GM23338 (cell line): ENCODE data around the gene COTL1. TPM values are rescaled to one million over a fixed set of nuclear protein-coding genes. Genes with fewer than 3 reads are reported as not detected.

Experiments used
- ATAC-seq: fragments of 200-7000 bp; cut with Tn5 transposase; 3 replicates; pipeline ENCODE4 v1.9.1; 2020
- DNase-seq: peaks from one replicate; pipeline ENCODE4 v3.0.0-alpha.2; 2015; ENCODE audit warnings: low spot score
- H2AFZ ChIP-seq: fragments of 200-600 bp; sonication (generic); 2 replicates; pipeline ENCODE4 v1.8.0; 2016; ENCODE audit warnings: antibody characterized with exemption, mild to moderate bottlenecking, moderate library complexity
- H3F3A ChIP-seq: fragments of 200-600 bp; sonication (generic); replicated peaks from 2 replicates; pipeline ENCODE4 v1.8.0; 2017; ENCODE audit warnings: antibody characterized with exemption, mixed run types, low read depth
- H3K27ac ChIP-seq: fragments of 200-600 bp; sonication (generic); 2 replicates; pipeline ENCODE4 v1.6.1; 2016; ENCODE audit warnings: low read depth
- H3K27me3 ChIP-seq: fragments of 200-600 bp; sonication (generic); 2 replicates; pipeline ENCODE4 v1.8.0; 2016; ENCODE audit warnings: mild to moderate bottlenecking, mixed run types, moderate library complexity; ENCODE audit not compliant: insufficient read depth
- H3K36me3 ChIP-seq: fragments of 200-600 bp; sonication (generic); 2 replicates; pipeline ENCODE4 v1.8.0; 2016; ENCODE audit warnings: mild to moderate bottlenecking; ENCODE audit not compliant: insufficient read depth
- H3K4me1 ChIP-seq: fragments of 200-600 bp; sonication (generic); 2 replicates; pipeline ENCODE4 v1.8.0; 2016; ENCODE audit warnings: mild to moderate bottlenecking, moderate library complexity; ENCODE audit not compliant: insufficient read depth
- H3K4me2 ChIP-seq: fragments of 200-600 bp; sonication (generic); 2 replicates; pipeline ENCODE4 v1.7.1; 2017; ENCODE audit warnings: mixed run types
- H3K4me3 ChIP-seq: fragments of 200-600 bp; sonication (generic); 2 replicates; pipeline ENCODE4 v1.6.1; 2016; ENCODE audit warnings: mixed run types
- H3K79me2 ChIP-seq: fragments of 200-600 bp; sonication (generic); replicated peaks from 2 replicates; pipeline ENCODE4 v1.8.0; 2017; ENCODE audit warnings: mild to moderate bottlenecking; ENCODE audit not compliant: insufficient read depth
- H3K9me2 ChIP-seq: fragments of 200-600 bp; sonication (generic); 2 replicates; pipeline ENCODE4 v1.8.0; 2017; ENCODE audit not compliant: insufficient read depth
- H4K20me1 ChIP-seq: fragments of 200-600 bp; sonication (generic); replicated peaks from 2 replicates; pipeline ENCODE4 v1.8.0; 2017; ENCODE audit warnings: mild to moderate bottlenecking; ENCODE audit not compliant: insufficient read depth
- H3K27ac Mint-ChIP-seq: 2 replicates; pipeline ENCODE4 v1.8.0; 2020; ENCODE audit warnings: inconsistent platforms, mild to moderate bottlenecking, moderate library complexity, mixed read lengths
- H3K27me3 Mint-ChIP-seq: 3 replicates; pipeline ENCODE4 v1.8.0; 2022; ENCODE audit warnings: low read depth, mild to moderate bottlenecking, moderate library complexity, mixed read lengths, inconsistent platforms; ENCODE audit not compliant: insufficient read depth, poor library complexity
- H3K36me3 Mint-ChIP-seq: 3 replicates; pipeline ENCODE4 v1.8.0; 2021; ENCODE audit warnings: low read depth, mild to moderate bottlenecking, inconsistent platforms, moderate library complexity, mixed read lengths
- H3K4me1 Mint-ChIP-seq: 3 replicates; pipeline ENCODE4 v1.8.0; 2020; ENCODE audit warnings: mild to moderate bottlenecking, inconsistent platforms, mixed read lengths
- H3K4me3 Mint-ChIP-seq: 3 replicates; pipeline ENCODE4 v1.8.0; 2021; ENCODE audit warnings: moderate library complexity, mild to moderate bottlenecking, inconsistent platforms, mixed read lengths
- H3K9me3 Mint-ChIP-seq: 3 replicates; pipeline ENCODE4 v1.8.0; 2020; ENCODE audit warnings: moderate library complexity, mild to moderate bottlenecking, inconsistent platforms, mixed read lengths
- CREB1 ChIP-seq: fragments of 250-450 bp; sonication (Bioruptor Pico); IDR thresholded peaks from 2 replicates; pipeline ENCODE4 v1.5.0; 2020; ENCODE audit warnings: low read depth, mild to moderate bottlenecking, moderate library complexity
- EZH2 ChIP-seq: fragments of 200-600 bp; sonication (generic); IDR thresholded peaks from one replicate; pipeline ENCODE4 v1.8.0; 2017; ENCODE audit warnings: antibody characterized with exemption, mild to moderate bottlenecking, low read depth; ENCODE audit not compliant: unreplicated experiment
- EZH2phosphoT487 ChIP-seq: fragments of 200-600 bp; sonication (generic); IDR thresholded peaks from one replicate; pipeline ENCODE4 v1.8.1; 2018; ENCODE audit warnings: antibody characterized with exemption; ENCODE audit not compliant: unreplicated experiment
- JUNB ChIP-seq: IDR thresholded peaks from one replicate; pipeline ENCODE4 v1.6.1; 2016; ENCODE audit warnings: antibody characterized with exemption; ENCODE audit not compliant: unreplicated experiment
- NANOG ChIP-seq: IDR thresholded peaks from 2 replicates; pipeline ENCODE4 v1.6.1; 2016; ENCODE audit warnings: antibody characterized with exemption, borderline replicate concordance
- STAT1 ChIP-seq: IDR thresholded peaks from one replicate; pipeline ENCODE4 v1.6.1; 2016; ENCODE audit warnings: antibody characterized with exemption; ENCODE audit not compliant: unreplicated experiment
- ZNF331 ChIP-seq: fragments of 250-450 bp; sonication (Bioruptor Pico); IDR thresholded peaks from 2 replicates; pipeline ENCODE4 v1.5.0; 2020; ENCODE audit warnings: low read depth, mild to moderate bottlenecking, moderate library complexity
- polyA plus RNA-seq: library from polyadenylated mRNA; unstranded; fragments of >200 nt; fragmentation: Nextera tagmentation; extraction: Ambion mirVana; gene quantifications from 2 replicates; pipeline ENCODE4 v1.2.1, GENCODE V29; 2016
- total RNA-seq: library from RNA; depleted of rRNA; stranded (reverse); fragments of >200 nt; shearing (Covaris generic); gene quantifications from 2 replicates; pipeline ENCODE4 v1.2.3, GENCODE V29; 2014
- TF ChIP-seq, protein P1 (sequence below): fragments of 250-450 bp; sonication (Bioruptor Pico); IDR thresholded peaks from 2 replicates; pipeline ENCODE4 v1.5.0; 2020; ENCODE audit warnings: mild to moderate bottlenecking, moderate library complexity
- TF ChIP-seq, protein P2 (sequence below), 2 experiments: fragments of 200-600 bp in 1 of 2; sonication (generic) in 1 of 2; conservative IDR thresholded peaks; 2 replicates each; pipeline versions ENCODE4 v1.5.1 to v1.6.1; 2016 to 2017; ENCODE audit warnings: antibody characterized with exemption in 2 of 2, low read depth in 2 of 2, mild to moderate bottlenecking in 2 of 2, moderate library complexity in 1 of 2
- TF ChIP-seq, protein P3 (sequence below): IDR thresholded peaks from 2 replicates; pipeline ENCODE4 v1.6.1; 2016; ENCODE audit warnings: antibody characterized with exemption

Gene COTL1
- total and polyA plus RNA-seq, 2 experiments from 2014 or later = 117 to 166 TPM

DNA sequence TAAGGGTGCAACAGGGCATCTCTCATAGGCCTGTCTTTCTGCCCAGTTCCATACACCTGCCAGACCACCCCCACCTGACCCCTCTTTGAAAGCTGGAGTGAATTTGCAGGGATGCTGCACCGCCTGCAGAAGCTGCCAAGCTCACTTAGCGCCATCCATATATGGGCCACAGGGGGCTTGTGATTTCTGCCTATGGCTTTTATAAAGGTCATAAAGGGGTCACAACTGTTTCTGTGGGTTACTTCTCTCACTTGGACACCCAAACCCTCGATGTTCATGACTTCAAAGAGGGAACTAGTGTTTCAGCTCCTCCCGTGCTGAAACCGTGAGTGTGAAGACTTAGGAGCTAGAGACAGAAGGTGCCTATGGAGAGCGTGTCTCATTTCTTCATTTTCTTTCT is 89.6 kb downstream of the COTL1 start (continued):
- TF ChIP-seq, protein P1, sequence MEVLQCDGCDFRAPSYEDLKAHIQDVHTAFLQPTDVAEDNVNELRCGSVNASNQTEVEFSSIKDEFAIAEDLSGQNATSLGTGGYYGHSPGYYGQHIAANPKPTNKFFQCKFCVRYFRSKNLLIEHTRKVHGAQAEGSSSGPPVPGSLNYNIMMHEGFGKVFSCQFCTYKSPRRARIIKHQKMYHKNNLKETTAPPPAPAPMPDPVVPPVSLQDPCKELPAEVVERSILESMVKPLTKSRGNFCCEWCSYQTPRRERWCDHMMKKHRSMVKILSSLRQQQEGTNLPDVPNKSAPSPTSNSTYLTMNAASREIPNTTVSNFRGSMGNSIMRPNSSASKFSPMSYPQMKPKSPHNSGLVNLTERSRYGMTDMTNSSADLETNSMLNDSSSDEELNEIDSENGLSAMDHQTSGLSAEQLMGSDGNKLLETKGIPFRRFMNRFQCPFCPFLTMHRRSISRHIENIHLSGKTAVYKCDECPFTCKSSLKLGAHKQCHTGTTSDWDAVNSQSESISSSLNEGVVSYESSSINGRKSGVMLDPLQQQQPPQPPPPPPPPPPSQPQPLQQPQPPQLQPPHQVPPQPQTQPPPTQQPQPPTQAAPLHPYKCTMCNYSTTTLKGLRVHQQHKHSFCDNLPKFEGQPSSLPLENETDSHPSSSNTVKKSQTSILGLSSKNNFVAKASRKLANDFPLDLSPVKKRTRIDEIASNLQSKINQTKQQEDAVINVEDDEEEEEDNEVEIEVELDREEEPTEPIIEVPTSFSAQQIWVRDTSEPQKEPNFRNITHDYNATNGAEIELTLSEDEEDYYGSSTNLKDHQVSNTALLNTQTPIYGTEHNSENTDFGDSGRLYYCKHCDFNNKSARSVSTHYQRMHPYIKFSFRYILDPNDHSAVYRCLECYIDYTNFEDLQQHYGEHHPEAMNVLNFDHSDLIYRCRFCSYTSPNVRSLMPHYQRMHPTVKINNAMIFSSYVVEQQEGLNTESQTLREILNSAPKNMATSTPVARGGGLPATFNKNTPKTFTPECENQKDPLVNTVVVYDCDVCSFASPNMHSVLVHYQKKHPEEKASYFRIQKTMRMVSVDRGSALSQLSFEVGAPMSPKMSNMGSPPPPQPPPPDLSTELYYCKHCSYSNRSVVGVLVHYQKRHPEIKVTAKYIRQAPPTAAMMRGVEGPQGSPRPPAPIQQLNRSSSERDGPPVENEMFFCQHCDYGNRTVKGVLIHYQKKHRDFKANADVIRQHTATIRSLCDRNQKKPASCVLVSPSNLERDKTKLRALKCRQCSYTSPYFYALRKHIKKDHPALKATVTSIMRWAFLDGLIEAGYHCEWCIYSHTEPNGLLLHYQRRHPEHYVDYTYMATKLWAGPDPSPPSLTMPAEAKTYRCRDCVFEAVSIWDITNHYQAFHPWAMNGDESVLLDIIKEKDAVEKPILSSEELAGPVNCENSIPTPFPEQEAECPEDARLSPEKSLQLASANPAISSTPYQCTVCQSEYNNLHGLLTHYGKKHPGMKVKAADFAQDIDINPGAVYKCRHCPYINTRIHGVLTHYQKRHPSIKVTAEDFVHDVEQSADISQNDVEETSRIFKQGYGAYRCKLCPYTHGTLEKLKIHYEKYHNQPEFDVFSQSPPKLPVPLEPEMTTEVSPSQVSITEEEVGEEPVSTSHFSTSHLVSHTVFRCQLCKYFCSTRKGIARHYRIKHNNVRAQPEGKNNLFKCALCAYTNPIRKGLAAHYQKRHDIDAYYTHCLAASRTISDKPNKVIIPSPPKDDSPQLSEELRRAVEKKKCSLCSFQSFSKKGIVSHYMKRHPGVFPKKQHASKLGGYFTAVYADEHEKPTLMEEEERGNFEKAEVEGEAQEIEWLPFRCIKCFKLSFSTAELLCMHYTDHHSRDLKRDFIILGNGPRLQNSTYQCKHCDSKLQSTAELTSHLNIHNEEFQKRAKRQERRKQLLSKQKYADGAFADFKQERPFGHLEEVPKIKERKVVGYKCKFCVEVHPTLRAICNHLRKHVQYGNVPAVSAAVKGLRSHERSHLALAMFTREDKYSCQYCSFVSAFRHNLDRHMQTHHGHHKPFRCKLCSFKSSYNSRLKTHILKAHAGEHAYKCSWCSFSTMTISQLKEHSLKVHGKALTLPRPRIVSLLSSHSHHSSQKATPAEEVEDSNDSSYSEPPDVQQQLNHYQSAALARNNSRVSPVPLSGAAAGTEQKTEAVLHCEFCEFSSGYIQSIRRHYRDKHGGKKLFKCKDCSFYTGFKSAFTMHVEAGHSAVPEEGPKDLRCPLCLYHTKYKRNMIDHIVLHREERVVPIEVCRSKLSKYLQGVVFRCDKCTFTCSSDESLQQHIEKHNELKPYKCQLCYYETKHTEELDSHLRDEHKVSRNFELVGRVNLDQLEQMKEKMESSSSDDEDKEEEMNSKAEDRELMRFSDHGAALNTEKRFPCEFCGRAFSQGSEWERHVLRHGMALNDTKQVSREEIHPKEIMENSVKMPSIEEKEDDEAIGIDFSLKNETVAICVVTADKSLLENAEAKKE (CRISPR knock-in tag) = no peak
- TF ChIP-seq EZH2 (no peak), NANOG (no peak), ZNF331 (no peak), JUNB (no peak)

DNA sequence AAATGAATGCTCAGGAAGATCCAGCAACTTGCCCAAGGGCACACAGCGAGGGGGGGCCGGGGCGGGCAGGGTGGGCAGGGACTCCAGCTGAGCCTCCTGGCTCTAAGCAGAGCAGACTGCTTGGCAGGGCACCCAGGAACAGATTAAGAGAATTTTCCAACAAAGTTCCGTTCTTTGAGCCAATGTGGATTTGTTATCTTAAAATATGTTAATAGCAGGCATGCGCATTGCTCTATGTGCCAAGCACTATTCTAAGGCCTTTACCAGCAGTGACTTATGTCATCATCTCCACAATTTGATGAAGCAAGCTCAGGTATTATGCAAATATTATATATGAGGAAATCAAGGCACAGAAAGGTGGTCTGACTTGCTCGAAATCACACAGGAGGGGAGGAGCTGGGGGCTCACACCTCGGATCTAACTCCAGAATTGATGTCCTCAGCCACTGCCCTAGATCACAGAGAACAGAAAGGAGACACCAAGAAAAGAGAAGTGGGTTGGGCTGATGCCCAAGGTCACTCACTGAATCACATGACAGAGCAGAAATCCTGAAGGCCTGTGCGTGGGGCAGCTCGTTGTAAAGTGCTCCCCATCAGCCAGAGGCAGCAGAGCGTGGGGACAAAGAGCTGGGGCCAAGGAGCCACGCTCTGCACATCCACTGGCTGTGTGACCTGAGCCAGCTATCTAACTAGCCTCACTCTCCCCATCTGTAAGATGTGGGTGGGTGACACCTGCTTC is 90.2 kb downstream of the COTL1 start:
- Mint-ChIP-seq H3K27me3 (peaks cover 20% of the 10 kb centered on the region), H3K9me3 (peaks cover 17% of the 10 kb centered on the region), H3K4me3 (no peak overlapping the region), H3K4me1 (peaks cover 31% of the 10 kb centered on the region), H3K36me3 (peaks cover 19% of the 10 kb centered on the region), H3K27ac (no peak overlapping the region)
- no peak for ATAC-seq
- Histone ChIP-seq H3K79me2 (no peaks in the 10 kb centered on the region), H3F3A (peaks cover 2% of the 10 kb centered on the region; the same call in 1 of the 2 replicates), H3K4me2 (no peak overlapping the region), H3K9me2 (no peaks in the 10 kb centered on the region), H3K4me3 (no peak overlapping the region), H3K27ac (no peak overlapping the region), H3K36me3 (no peaks in the 10 kb centered on the region), H3K27me3 (no peaks in the 10 kb centered on the region), H3K4me1 (peaks cover 9% of the 10 kb centered on the region), H4K20me1 (no peaks in the 10 kb centered on the region), H2AFZ (no peak overlapping the region)
- no peak for DNase-seq
- TF ChIP-seq CREB1 (CRISPR knock-in tag) (no peak), NANOG (no peak), EZH2 (no peak), EZH2phosphoT487 (no peak), ZNF331 (no peak), STAT1 (no peak), JUNB (no peak)
- TF ChIP-seq, protein P2, sequence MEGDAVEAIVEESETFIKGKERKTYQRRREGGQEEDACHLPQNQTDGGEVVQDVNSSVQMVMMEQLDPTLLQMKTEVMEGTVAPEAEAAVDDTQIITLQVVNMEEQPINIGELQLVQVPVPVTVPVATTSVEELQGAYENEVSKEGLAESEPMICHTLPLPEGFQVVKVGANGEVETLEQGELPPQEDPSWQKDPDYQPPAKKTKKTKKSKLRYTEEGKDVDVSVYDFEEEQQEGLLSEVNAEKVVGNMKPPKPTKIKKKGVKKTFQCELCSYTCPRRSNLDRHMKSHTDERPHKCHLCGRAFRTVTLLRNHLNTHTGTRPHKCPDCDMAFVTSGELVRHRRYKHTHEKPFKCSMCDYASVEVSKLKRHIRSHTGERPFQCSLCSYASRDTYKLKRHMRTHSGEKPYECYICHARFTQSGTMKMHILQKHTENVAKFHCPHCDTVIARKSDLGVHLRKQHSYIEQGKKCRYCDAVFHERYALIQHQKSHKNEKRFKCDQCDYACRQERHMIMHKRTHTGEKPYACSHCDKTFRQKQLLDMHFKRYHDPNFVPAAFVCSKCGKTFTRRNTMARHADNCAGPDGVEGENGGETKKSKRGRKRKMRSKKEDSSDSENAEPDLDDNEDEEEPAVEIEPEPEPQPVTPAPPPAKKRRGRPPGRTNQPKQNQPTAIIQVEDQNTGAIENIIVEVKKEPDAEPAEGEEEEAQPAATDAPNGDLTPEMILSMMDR (conservative IDR thresholded peaks at IDR 0.05; ENCODE audit: low read depth in 2 of 2) = no peak
- TF ChIP-seq, protein P3, sequence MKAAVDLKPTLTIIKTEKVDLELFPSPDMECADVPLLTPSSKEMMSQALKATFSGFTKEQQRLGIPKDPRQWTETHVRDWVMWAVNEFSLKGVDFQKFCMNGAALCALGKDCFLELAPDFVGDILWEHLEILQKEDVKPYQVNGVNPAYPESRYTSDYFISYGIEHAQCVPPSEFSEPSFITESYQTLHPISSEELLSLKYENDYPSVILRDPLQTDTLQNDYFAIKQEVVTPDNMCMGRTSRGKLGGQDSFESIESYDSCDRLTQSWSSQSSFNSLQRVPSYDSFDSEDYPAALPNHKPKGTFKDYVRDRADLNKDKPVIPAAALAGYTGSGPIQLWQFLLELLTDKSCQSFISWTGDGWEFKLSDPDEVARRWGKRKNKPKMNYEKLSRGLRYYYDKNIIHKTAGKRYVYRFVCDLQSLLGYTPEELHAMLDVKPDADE = no peak
